Neural cell (in vitro differentiated cells): Measurements from ENCODE around the gene C11orf86. TPM values are rescaled to one million over a fixed set of nuclear protein-coding genes. Genes with fewer than 3 reads are reported as not detected.

ENCODE experiments used
- H2AFZ ChIP-seq: fragments of 200-600, 300-800 bp; sonication (generic), shearing (Covaris generic); 2 replicates; pipeline ENCODE4 v1.6.0; 2014; ENCODE audit warnings: low read depth, mild to moderate bottlenecking, antibody characterized with exemption, low read length, moderate library complexity
- H3F3A ChIP-seq: fragments of 200-600 bp; shearing (Covaris generic); 2 replicates; pipeline ENCODE4 v1.6.1; 2016; ENCODE audit warnings: mild to moderate bottlenecking, moderate library complexity, mixed read lengths, antibody characterized with exemption, low read length; ENCODE audit not compliant: insufficient read depth, poor library complexity, severe bottlenecking
- H3K27ac ChIP-seq: fragments of 200-600, 300-800 bp; sonication (generic), shearing (Covaris generic); 2 replicates; pipeline ENCODE4 v1.5.1; 2014; ENCODE audit warnings: mild to moderate bottlenecking, low read length, moderate library complexity
- H3K27me3 ChIP-seq: fragments of 300-800, 200-600 bp; sonication (generic), shearing (Covaris generic); 2 replicates; pipeline ENCODE4 v1.6.0; 2014; ENCODE audit warnings: mild to moderate bottlenecking, low read depth, low read length, moderate library complexity; ENCODE audit not compliant: insufficient read depth
- H3K36me3 ChIP-seq: fragments of 300-800, 200-600 bp; sonication (generic), shearing (Covaris generic); 2 replicates; pipeline ENCODE4 v1.5.1; 2014; ENCODE audit warnings: mild to moderate bottlenecking, antibody characterized with exemption, low read length, moderate library complexity; ENCODE audit not compliant: insufficient read depth
- H3K4me2 ChIP-seq: fragments of 300-800, 200-600 bp; sonication (generic), shearing (Covaris generic); 2 replicates; pipeline ENCODE4 v1.6.0; 2014; ENCODE audit warnings: mild to moderate bottlenecking, low read length
- H3K4me3 ChIP-seq: fragments of 300-800, 200-600 bp; sonication (generic), shearing (Covaris generic); 2 replicates; pipeline ENCODE4 v1.5.1; 2014; ENCODE audit warnings: mild to moderate bottlenecking, low read length, moderate library complexity
- H3K79me2 ChIP-seq: fragments of 200-600 bp; shearing (Covaris generic); replicated peaks from 2 replicates; pipeline ENCODE4 v1.6.0; 2014; ENCODE audit warnings: mild to moderate bottlenecking, low read length, moderate library complexity; ENCODE audit not compliant: insufficient read depth
- H3K9ac ChIP-seq: fragments of 300-800, 200-600 bp; sonication (generic), shearing (Covaris generic); 2 replicates; pipeline ENCODE4 v1.6.1; 2016; ENCODE audit warnings: mild to moderate bottlenecking, low read length, mixed read lengths
- H3K9me2 ChIP-seq: fragments of 200-600 bp; shearing (Covaris generic); 2 replicates; pipeline ENCODE4 v1.6.1; 2016; ENCODE audit warnings: mild to moderate bottlenecking, low read length, mixed read lengths; ENCODE audit not compliant: insufficient read depth
- H3K9me3 ChIP-seq: fragments of 200-600, 300-800 bp; sonication (generic), shearing (Covaris generic); 2 replicates; pipeline ENCODE4 v1.6.1; 2016; ENCODE audit warnings: mild to moderate bottlenecking, mixed run types, low read length, moderate library complexity, mixed read lengths
- H4K20me1 ChIP-seq: fragments of 200-600 bp; shearing (Covaris generic); 2 replicates; pipeline ENCODE4 v1.6.1; 2016; ENCODE audit warnings: mild to moderate bottlenecking, mixed run types; ENCODE audit not compliant: insufficient read depth
- CTCF ChIP-seq: fragments of 450-650 bp; IDR thresholded peaks from 2 replicates; pipeline ENCODE4 v1.5.1; 2014; ENCODE audit warnings: antibody characterized with exemption, mild to moderate bottlenecking, moderate library complexity; ENCODE audit not compliant: poor library complexity, severe bottlenecking
- EP300 ChIP-seq: fragments of 450-650 bp; conservative IDR thresholded peaks from 2 replicates; pipeline ENCODE4 v1.6.1; 2014; ENCODE audit warnings: antibody characterized with exemption, mild to moderate bottlenecking, moderate library complexity; ENCODE audit not compliant: poor library complexity, severe bottlenecking
- EZH2 ChIP-seq: fragments of 200-600, 300-800 bp; shearing (Covaris generic), sonication (generic); IDR thresholded peaks from 2 replicates; pipeline ENCODE4 v1.6.1; 2014; ENCODE audit warnings: antibody characterized with exemption, low read length, borderline replicate concordance, mild to moderate bottlenecking; ENCODE audit not compliant: insufficient read depth, poor library complexity, severe bottlenecking
- MXI1 ChIP-seq: fragments of 450-650 bp; conservative IDR thresholded peaks from 2 replicates; pipeline ENCODE4 v1.6.1; 2014; ENCODE audit warnings: antibody characterized with exemption, mild to moderate bottlenecking; ENCODE audit not compliant: poor library complexity, severe bottlenecking
- POLR2AphosphoS5 ChIP-seq: IDR thresholded peaks from 2 replicates; pipeline ENCODE4 v1.6.1; 2012
- RAD21 ChIP-seq: fragments of 450-650 bp; conservative IDR thresholded peaks from 2 replicates; pipeline ENCODE4 v1.6.1; 2014; ENCODE audit warnings: antibody characterized with exemption, mild to moderate bottlenecking, moderate library complexity
- REST ChIP-seq: IDR thresholded peaks from 2 replicates; pipeline ENCODE4 v1.6.1; 2012; ENCODE audit warnings: borderline replicate concordance
- SMC3 ChIP-seq: fragments of 450-650 bp; conservative IDR thresholded peaks from 2 replicates; pipeline ENCODE4 v1.6.1; 2014; ENCODE audit warnings: antibody characterized with exemption, mild to moderate bottlenecking, moderate library complexity; ENCODE audit not compliant: poor library complexity
- TAF1 ChIP-seq: IDR thresholded peaks from 2 replicates; pipeline ENCODE4 v1.6.1; 2012; ENCODE audit warnings: low read depth
- polyA plus RNA-seq: library from polyadenylated mRNA; depleted of rRNA; stranded (reverse); fragments of >200 nt; gene quantifications from 2 replicates; pipeline ENCODE4 v1.2.3, GENCODE V29; 2014

C11orf86 gene
- polyA plus RNA-seq, 1 donor from 2014 or later: not detected

- Histone ChIP-seq H4K20me1 (no peaks in the 10 kb centered on the region), H3K9me3 (no peaks in the 10 kb centered on the region), H3F3A (no peaks in the 10 kb centered on the region), H3K36me3 (no peaks in the 10 kb centered on the region), H3K27me3 (no peaks in the 10 kb centered on the region), H3K4me3 (no peak overlapping the region), H3K4me2 (no peak overlapping the region), H3K9me2 (no peaks in the 10 kb centered on the region), H3K79me2 (no peaks in the 10 kb centered on the region), H2AFZ (no peak overlapping the region), H3K27ac (no peak overlapping the region), H3K9ac (no peak overlapping the region)
- no peak for TF ChIP-seq POLR2AphosphoS5
- no peak for TF ChIP-seq SMC3
- no peak for TF ChIP-seq REST
- TF ChIP-seq TAF1: no peak
- no peak for TF ChIP-seq RAD21
- no peak for TF ChIP-seq EZH2
- no peak for TF ChIP-seq CTCF
- TF ChIP-seq EP300: no peak
- no peak for TF ChIP-seq MXI1
These were observed 8.3 kb downstream of the C11orf86 start for GRCh38 chr11:66983275-66983924.

- Histone ChIP-seq H3K27ac (no peak overlapping the region), H3K9me2 (no peaks in the 10 kb centered on the region), H3K9ac (no peak overlapping the region), H2AFZ (no peak overlapping the region), H3K4me3 (no peak overlapping the region), H4K20me1 (no peaks in the 10 kb centered on the region), H3K4me2 (no peak overlapping the region), H3K27me3 (no peaks in the 10 kb centered on the region), H3K36me3 (no peaks in the 10 kb centered on the region), H3K79me2 (no peaks in the 10 kb centered on the region), H3F3A (no peaks in the 10 kb centered on the region), H3K9me3 (no peaks in the 10 kb centered on the region)
- TF ChIP-seq MXI1 (no peak), TAF1 (no peak), RAD21 (no peak), REST (no peak), CTCF (no peak), EP300 (no peak), EZH2 (no peak), POLR2AphosphoS5 (no peak), SMC3 (no peak)
These were observed 10.5 kb downstream of the C11orf86 start for GRCh38 chr11:66985508-66986177.
